ENCODE measurements around the gene RAB8B.

GRCh38 chr15:63313825-63314224 lies 124.4 kb downstream of the RAB8B start:
- TF ChIP-seq POLR2A (IDR thresholded peaks at IDR 0.05) (no peak), CTCF (IDR thresholded peaks at IDR 0.05) (no peak), POLR2AphosphoS5 (IDR thresholded peaks at IDR 0.05) (no peak), EP300 (IDR thresholded peaks at IDR 0.05) (no peak)
